PC-9 (cell line): ENCODE measurements around the gene OR4D1.

ENCODE experiments used
- EZH2 ChIP-seq: fragments of 200-600 bp; sonication (generic); IDR thresholded peaks from 2 replicates; pipeline ENCODE4 v1.8.0; 2017; ENCODE audit warnings: antibody characterized with exemption, low read depth
- TF ChIP-seq, protein P1 (sequence below): fragments of 200-600 bp; sonication (generic); conservative IDR thresholded peaks from 2 replicates; pipeline ENCODE4 v1.6.1; 2017; ENCODE audit warnings: mixed run types, antibody characterized with exemption, mild to moderate bottlenecking, moderate library complexity

DNA sequence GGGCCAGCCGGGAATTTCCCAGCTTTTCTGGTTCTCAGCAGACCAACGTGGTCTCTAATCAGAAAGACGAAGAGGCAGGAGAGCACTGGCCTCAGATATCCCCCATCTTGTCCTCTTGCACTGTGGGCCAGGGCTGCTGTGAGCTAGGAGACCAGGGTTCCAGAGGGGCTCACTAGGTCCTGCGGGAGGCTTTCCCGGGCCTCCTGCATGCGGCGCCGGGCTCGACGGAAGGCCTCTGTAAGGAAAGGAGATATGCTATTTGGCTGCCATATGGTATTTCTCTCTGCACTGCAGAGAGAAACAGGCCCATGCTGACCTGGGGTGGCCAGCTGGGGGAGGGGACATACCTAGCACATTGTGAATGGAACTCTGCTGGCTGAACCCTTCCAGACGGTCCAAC lies 57.8 kb downstream of the OR4D1 start:
- TF ChIP-seq, protein P1, sequence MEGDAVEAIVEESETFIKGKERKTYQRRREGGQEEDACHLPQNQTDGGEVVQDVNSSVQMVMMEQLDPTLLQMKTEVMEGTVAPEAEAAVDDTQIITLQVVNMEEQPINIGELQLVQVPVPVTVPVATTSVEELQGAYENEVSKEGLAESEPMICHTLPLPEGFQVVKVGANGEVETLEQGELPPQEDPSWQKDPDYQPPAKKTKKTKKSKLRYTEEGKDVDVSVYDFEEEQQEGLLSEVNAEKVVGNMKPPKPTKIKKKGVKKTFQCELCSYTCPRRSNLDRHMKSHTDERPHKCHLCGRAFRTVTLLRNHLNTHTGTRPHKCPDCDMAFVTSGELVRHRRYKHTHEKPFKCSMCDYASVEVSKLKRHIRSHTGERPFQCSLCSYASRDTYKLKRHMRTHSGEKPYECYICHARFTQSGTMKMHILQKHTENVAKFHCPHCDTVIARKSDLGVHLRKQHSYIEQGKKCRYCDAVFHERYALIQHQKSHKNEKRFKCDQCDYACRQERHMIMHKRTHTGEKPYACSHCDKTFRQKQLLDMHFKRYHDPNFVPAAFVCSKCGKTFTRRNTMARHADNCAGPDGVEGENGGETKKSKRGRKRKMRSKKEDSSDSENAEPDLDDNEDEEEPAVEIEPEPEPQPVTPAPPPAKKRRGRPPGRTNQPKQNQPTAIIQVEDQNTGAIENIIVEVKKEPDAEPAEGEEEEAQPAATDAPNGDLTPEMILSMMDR: no peak
- no peak for TF ChIP-seq EZH2
